ENCODE results near the gene CDH18.

DNA sequence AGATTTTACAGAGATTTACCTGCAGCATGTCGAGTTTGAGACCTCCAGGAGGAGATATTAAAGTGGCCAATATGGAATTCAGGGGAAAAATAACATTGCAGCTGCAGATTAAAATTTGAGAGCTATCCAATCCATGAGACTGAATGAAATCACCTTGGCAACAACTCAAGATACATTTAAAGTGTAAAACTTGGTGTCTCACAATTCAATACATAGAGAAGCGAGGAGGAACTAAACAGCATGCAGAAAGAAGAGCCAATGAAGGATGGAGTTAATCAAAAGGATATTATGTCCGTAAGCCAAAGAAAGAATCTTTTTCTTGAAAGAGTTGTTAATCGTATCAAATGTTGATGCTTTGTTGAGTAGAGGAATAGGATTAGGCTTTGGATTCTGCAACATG, 455.1 kb downstream of the CDH18 start:
- no peak for TF ChIP-seq POLR2A (IDR thresholded peaks at IDR 0.05; ENCODE audit: low read depth, low read length)
- TF ChIP-seq, protein P1, sequence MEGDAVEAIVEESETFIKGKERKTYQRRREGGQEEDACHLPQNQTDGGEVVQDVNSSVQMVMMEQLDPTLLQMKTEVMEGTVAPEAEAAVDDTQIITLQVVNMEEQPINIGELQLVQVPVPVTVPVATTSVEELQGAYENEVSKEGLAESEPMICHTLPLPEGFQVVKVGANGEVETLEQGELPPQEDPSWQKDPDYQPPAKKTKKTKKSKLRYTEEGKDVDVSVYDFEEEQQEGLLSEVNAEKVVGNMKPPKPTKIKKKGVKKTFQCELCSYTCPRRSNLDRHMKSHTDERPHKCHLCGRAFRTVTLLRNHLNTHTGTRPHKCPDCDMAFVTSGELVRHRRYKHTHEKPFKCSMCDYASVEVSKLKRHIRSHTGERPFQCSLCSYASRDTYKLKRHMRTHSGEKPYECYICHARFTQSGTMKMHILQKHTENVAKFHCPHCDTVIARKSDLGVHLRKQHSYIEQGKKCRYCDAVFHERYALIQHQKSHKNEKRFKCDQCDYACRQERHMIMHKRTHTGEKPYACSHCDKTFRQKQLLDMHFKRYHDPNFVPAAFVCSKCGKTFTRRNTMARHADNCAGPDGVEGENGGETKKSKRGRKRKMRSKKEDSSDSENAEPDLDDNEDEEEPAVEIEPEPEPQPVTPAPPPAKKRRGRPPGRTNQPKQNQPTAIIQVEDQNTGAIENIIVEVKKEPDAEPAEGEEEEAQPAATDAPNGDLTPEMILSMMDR (IDR thresholded peaks at IDR 0.05; ENCODE audit: extremely low read depth in 1 of 2, insufficient read depth in 1 of 2, low read depth in 1 of 2, low read length in 2 of 2), result no peak
- no peak for TF ChIP-seq POLR2AphosphoS5 (IDR thresholded peaks at IDR 0.05; ENCODE audit: insufficient read depth, low read depth, low read length)

Measured in endothelial cell of umbilical vein (primary cell).